Vagina (tissue), 2 donors: ENCODE data around the gene CKLF. TPM values are rescaled to one million over a fixed set of nuclear protein-coding genes. Genes with fewer than 3 reads are reported as not detected.

Experiments
- DNase-seq, 2 donors: peaks; one replicate each; pipeline ENCODE4 v3.0.0-alpha.2; 2017; ENCODE audit errors: extremely low spot score in 2 of 2
- H3K27ac ChIP-seq: fragments of 200-600 bp; sonication (generic); one replicate; pipeline ENCODE4 v1.5.1; 2019
- H3K27me3 ChIP-seq: fragments of 200-600 bp; sonication (generic); one replicate; pipeline ENCODE4 v1.5.1; 2019
- H3K36me3 ChIP-seq, 2 donors: fragments of 200-600 bp; sonication (generic); one replicate each; pipeline ENCODE4 v1.5.1; 2017 to 2019
- H3K4me1 ChIP-seq: fragments of 200-600 bp; sonication (generic); one replicate; pipeline ENCODE4 v1.5.1; 2019
- H3K4me3 ChIP-seq, 2 donors: fragments of 200-600 bp; sonication (generic); 1 replicate in 1 of 2; 2 replicates in 1 of 2; pipeline ENCODE4 v1.5.1; 2016 to 2019
- H3K9me3 ChIP-seq: fragments of 200-600 bp; sonication (generic); one replicate; pipeline ENCODE4 v1.5.1; 2019
- CTCF ChIP-seq, 3 experiments: fragments of 450-650 bp in 2 of 3; fragments of 200-600 bp in 1 of 3; sonication (generic) in 1 of 3; IDR thresholded peaks; one replicate each; pipeline ENCODE4 v1.5.1; 2017 to 2019; ENCODE audit warnings: antibody characterized with exemption in 3 of 3, mild to moderate bottlenecking in 2 of 3, moderate library complexity in 2 of 3
- POLR2A ChIP-seq, 2 donors: fragments of 450-650 bp; IDR thresholded peaks; one replicate each; pipeline ENCODE4 v1.6.1; 2017; ENCODE audit warnings: antibody characterized with exemption in 2 of 2, mild to moderate bottlenecking in 2 of 2, moderate library complexity in 2 of 2
- POLR2AphosphoS5 ChIP-seq, 2 donors: sonication (generic); formaldehyde crosslinking; IDR thresholded peaks; one replicate each; pipeline ENCODE4 v1.9.0; 2017; ENCODE audit warnings: antibody characterized with exemption in 2 of 2, mild to moderate bottlenecking in 2 of 2, low read depth in 1 of 2; ENCODE audit not compliant: insufficient read depth in 1 of 2
- intact Hi-C: fragments of 100-400 bp; cut with DNase I; formaldehyde crosslinking; loops from one replicate; pipeline ENCODE4 v1.15.1; 2023
- total RNA-seq: library from RNA; depleted of rRNA; stranded (reverse); fragments of >200 nt; gene quantifications from one replicate; pipeline ENCODE4 v1.2.3, GENCODE V29; 2016

Gene CKLF
- total RNA-seq, 1 donor from 2014 or later = 52.3 TPM

DNA sequence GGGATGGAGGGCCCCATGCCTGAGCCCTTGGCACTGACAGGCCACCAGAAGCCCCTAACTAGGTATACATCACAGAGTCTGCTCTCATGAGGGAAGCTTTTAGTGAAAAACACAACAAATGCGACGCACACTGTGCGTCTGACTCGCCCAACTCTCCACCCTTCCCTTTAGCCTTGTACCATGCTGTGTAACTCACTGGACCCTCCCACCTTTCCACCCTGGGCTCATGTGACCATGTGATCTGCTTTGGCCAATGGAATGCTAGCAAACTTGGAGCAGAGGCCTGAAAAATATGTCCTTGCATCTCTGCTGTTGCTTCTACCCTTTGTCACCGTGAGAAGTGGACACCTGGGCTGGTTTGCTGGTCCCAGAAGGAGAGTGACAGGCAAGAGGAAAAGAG, 24.1 kb upstream of the CKLF start:
- intact Hi-C loops = loop anchor here (10.0 kb wide), 1 partner anchor 77 kb away; the partner anchor contains the start of gene CMTM3
- no peak for DNase-seq
- TF ChIP-seq CTCF (IDR thresholded peaks at IDR 0.05) (no peak), POLR2AphosphoS5 (IDR thresholded peaks at IDR 0.05; ENCODE audit: insufficient read depth in 1 of 2, low read depth in 1 of 2) (no peak), POLR2A (IDR thresholded peaks at IDR 0.05) (no peak)
- H3K9me3 ChIP-seq = no peaks in the 10 kb centered on the region
- peaks cover 0 to 69% of the 10 kb centered on the region in 2 donors for H3K36me3 ChIP-seq
- peaks cover 2% of the 10 kb centered on the region for H3K4me1 ChIP-seq
- no peak overlapping the region for H3K27ac ChIP-seq
- no peak overlapping the region for H3K4me3 ChIP-seq
- no peaks in the 10 kb centered on the region for H3K27me3 ChIP-seq

DNA sequence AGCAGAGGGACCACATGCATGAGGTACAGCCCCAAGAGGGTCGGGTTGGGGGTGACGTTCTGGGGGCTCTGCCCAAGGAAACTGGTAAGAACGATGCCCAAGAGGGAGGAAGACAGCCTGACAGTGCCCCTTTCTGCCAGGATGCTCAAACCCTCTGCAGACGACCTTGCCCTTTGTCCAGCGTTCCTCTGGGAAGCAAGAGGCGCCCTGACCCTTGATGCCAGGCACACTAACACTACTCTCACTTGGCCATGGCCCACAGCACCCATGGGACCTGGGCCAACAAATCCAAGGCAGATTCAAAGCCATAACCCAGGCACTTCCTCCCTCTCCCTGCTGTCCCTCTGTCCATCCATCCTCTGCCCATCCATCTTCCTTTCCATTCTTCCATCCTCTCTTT, 22.9 kb upstream of the CKLF start:
- H3K4me1 ChIP-seq = no peaks in the 10 kb centered on the region
- intact Hi-C loops = loop anchor here (10.0 kb wide), 1 partner anchor 75 kb away; the partner anchor contains the start of gene CMTM3
- peaks cover 0 to 69% of the 10 kb centered on the region in 2 donors for H3K36me3 ChIP-seq
- TF ChIP-seq CTCF (IDR thresholded peaks at IDR 0.05) (no peak), POLR2A (IDR thresholded peaks at IDR 0.05) (no peak), POLR2AphosphoS5 (IDR thresholded peaks at IDR 0.05; ENCODE audit: insufficient read depth in 1 of 2, low read depth in 1 of 2) (no peak)
- H3K4me3 ChIP-seq = no peak overlapping the region
- H3K9me3 ChIP-seq = no peaks in the 10 kb centered on the region
- DNase-seq = no peak
- H3K27ac ChIP-seq = no peak overlapping the region
- H3K27me3 ChIP-seq = no peaks in the 10 kb centered on the region

GRCh38 chr16:66534376-66534799, 18.0 kb upstream of the CKLF start:
- Histone ChIP-seq H3K4me1 (no peaks in the 10 kb centered on the region), H3K9me3 (no peaks in the 10 kb centered on the region), H3K4me3 (no peak overlapping the region), H3K27me3 (no peaks in the 10 kb centered on the region), H3K36me3 (peaks cover 0 to 56% of the 10 kb centered on the region in 2 donors), H3K27ac (no peak overlapping the region)
- no peak for DNase-seq
- TF ChIP-seq POLR2A (IDR thresholded peaks at IDR 0.05) = no peak
- no peak for TF ChIP-seq CTCF (IDR thresholded peaks at IDR 0.05)
- no peak for TF ChIP-seq POLR2AphosphoS5 (IDR thresholded peaks at IDR 0.05; ENCODE audit: insufficient read depth in 1 of 2, low read depth in 1 of 2)
- intact Hi-C loops = no loop called here

- TF ChIP-seq POLR2A (IDR thresholded peaks at IDR 0.05) = no peak
- no peak for TF ChIP-seq POLR2AphosphoS5 (IDR thresholded peaks at IDR 0.05; ENCODE audit: insufficient read depth in 1 of 2, low read depth in 1 of 2)
- TF ChIP-seq CTCF (IDR thresholded peaks at IDR 0.05) = no peak
- no peak for DNase-seq
- Histone ChIP-seq H3K4me3 (no peak overlapping the region), H3K9me3 (no peaks in the 10 kb centered on the region), H3K36me3 (peaks cover 0 to 40% of the 10 kb centered on the region in 2 donors), H3K27me3 (no peaks in the 10 kb centered on the region), H3K4me1 (no peaks in the 10 kb centered on the region), H3K27ac (no peak overlapping the region)
- intact Hi-C loops = no loop called here
Observed at GRCh38 chr16:66536525-66536924, 15.9 kb upstream of the CKLF start.

GRCh38 chr16:66537236-66537635, 15.1 kb upstream of the CKLF start:
- H3K36me3 ChIP-seq = peaks cover 0 to 38% of the 10 kb centered on the region in 2 donors
- intact Hi-C loops = no loop called here
- no peak overlapping the region for H3K4me3 ChIP-seq
- TF ChIP-seq POLR2A (IDR thresholded peaks at IDR 0.05) (no peak), CTCF (IDR thresholded peaks at IDR 0.05) (no peak)
- H3K27me3 ChIP-seq = no peaks in the 10 kb centered on the region
- no peak overlapping the region for H3K27ac ChIP-seq
- no peaks in the 10 kb centered on the region for H3K9me3 ChIP-seq
- no peak for DNase-seq
- H3K4me1 ChIP-seq = no peaks in the 10 kb centered on the region
